Cardiac fibroblast (primary cell): ENCODE results near the gene TUT1.
"Not testable (repeated sequence)": the region's sequence is repeated elsewhere in the genome, so short reads cannot be mapped to it uniquely, and the experiment has no call there.

Experiments used
- DNase-seq, 2 donors: peaks; one replicate each; pipeline versions ENCODE4 v3.0.0 to v3.0.0-alpha.2; 2010; ENCODE audit warnings: low read depth in 2 of 2
- H3K4me3 ChIP-seq, 2 donors: replicated peaks in 1 of 2; 1 replicate in 1 of 2; 2 replicates in 1 of 2; pipeline ENCODE4 v1.5.1; 2011; ENCODE audit warnings: low read depth in 2 of 2, low read length in 2 of 2, mild to moderate bottlenecking in 2 of 2, moderate library complexity in 1 of 2
- CTCF ChIP-seq: IDR thresholded peaks from one replicate; pipeline ENCODE4 v1.5.1; 2011; ENCODE audit warnings: low read depth, mild to moderate bottlenecking, low read length, inconsistent platforms

TUT1 gene

GRCh38 chr11:62591448-62592145, at the start of gene TUT1:
Gene TUT1 (minus strand): TSS chr11:62591523. CDS start chr11:62591485, 38 bp downstream.
- peak within 1 kb of the TSS; percentile 74 to 84 for H3K4me3 ChIP-seq
- peak; percentile 99 to 100 for DNase-seq
- TF ChIP-seq CTCF: no peak

- TF ChIP-seq CTCF: no peak
- no peak overlapping the region for H3K4me3 ChIP-seq
- DNase-seq: no peak
These were observed 41.2 kb upstream of the TUT1 start for GRCh38 chr11:62632492-62632891.

GRCh38 chr11:62627713-62628112, 36.4 kb upstream of the TUT1 start:
- peak in 1 of 2 donors; percentile 32 for DNase-seq
- H3K4me3 ChIP-seq: no peak overlapping the region
- TF ChIP-seq CTCF: no peak

DNA sequence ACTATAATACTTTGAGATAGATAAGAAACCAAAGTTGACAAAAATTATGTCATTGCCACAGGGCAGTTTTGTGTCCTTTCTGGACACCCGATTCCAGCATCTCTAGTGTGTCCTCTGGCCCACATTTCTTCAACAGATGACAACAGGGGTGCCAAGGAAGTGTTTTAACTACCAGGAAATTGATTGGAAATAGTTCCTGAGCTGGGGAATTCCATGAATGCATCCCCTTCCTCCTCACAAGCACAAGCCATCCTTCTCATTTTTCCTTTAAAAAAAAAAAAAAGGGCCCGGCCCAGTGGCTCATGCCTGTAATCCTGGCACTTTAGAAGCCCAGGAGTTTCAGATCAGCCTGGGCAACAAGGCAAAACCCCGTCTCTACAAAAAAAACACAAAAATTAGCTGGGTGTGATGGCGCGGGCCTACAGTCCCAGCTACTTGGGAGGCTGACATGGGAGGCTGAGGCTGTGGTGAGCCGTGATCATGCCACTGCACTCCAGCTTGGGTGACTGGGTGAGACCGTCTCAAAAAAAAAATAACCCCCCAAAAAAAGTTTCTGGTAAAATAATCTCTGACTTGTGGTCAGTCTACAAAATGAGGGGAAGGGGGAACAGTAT, 31.3 kb upstream of the TUT1 start:
- H3K4me3 ChIP-seq: no peak overlapping the region
- TF ChIP-seq CTCF: no peak

DNA sequence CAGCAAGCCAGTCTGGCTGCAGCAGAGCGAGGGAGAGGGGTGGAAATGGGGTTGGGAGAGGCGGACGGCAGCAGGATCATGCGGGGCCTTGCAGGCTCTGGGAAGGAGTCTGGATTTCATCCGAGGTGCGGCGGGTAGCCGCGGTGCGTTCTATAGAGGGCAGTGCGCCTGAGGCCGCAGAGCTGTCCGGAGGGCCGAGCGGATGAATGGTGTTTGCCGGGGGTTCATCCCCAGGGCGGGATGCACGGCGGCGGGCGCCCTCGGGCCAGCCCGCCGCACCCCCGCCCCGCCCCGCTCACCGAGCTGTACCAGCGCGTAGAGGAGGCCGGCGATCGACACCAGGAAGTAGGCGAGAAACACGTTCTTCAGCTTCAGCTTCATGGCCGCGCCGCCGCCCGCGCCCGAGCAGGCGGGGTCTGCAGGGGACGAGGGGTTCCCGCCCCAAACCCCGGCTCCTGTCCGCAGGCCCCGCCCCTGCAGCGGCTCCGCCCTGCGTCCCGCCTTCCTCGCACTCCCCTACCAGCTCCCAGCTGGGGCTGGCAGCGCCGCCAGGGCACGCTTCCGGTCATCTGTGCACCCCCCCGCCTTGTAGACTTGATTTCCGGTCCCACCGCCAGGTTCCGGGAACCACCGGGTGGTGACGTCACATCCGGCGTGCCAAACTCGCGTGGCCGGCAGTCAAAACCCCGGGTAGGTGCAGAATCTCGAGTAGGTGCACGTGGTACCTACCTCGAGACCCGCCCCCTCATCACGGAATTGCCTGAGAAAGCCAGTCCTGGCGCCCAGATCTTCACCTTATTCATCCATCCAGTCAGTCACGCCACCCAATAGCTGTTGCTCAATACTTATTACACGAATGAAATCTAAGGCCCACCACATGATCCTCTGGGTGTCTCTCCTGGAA, 30.5 kb upstream of the TUT1 start, which contains the start of gene B3GAT3:
Gene B3GAT3 (minus strand): TSS at position 420 of the 904 bp plus-strand sequence. CDS start 39 bp downstream, at position 381.
- TF ChIP-seq CTCF: no peak
- DNase-seq: peak; percentile 98 to 99
- peak within 1 kb of the TSS; percentile 62 to 79 for H3K4me3 ChIP-seq

More for the DNA sequence above, 31.3 kb upstream of the TUT1 start:
- DNase-seq: no peak

DNA sequence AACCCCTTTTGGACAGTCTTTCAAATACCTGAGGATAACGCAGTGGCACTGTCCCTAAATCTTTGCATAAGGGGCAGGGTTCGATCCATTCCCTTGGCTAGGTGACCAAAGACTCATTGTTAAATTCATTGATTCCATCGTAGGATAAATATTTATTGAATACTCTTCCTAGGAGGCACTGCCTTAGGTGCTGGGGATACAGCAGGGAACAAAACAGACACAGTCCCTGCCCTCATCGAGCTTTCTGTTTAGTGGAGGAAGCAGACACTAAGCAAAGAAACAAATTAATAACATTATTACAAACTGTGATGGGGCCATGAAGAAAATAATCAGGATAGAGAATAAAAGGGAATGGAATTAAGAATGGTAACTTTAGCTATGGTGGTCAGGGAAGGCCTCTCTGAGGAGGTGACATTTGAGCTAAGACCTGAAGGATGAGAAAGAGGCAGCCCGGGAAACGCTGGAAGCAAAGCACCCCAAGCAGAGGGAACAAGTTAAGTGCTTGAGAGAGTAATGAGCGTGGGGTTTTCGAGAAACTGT, 29.8 kb upstream of the TUT1 start:
- TF ChIP-seq CTCF: no peak
- DNase-seq: no peak
- peak overlapping the region; percentile 62 to 79 for H3K4me3 ChIP-seq

- H3K4me3 ChIP-seq, DNase-seq: not testable (repeated sequence)
These were observed 25.6 kb upstream of the TUT1 start for GRCh38 chr11:62616957-62617356.
